Vagina (tissue), 2 donors: ENCODE measurements around the gene DOC2B.

Source experiments
- CTCF ChIP-seq, 3 experiments: fragments of 450-650 bp in 2 of 3; fragments of 200-600 bp in 1 of 3; sonication (generic) in 1 of 3; IDR thresholded peaks; one replicate each; pipeline ENCODE4 v1.5.1; 2017 to 2019; ENCODE audit warnings: antibody characterized with exemption in 3 of 3, mild to moderate bottlenecking in 2 of 3, moderate library complexity in 2 of 3
- POLR2A ChIP-seq, 2 donors: fragments of 450-650 bp; IDR thresholded peaks; one replicate each; pipeline ENCODE4 v1.6.1; 2017; ENCODE audit warnings: antibody characterized with exemption in 2 of 2, mild to moderate bottlenecking in 2 of 2, moderate library complexity in 2 of 2

DNA sequence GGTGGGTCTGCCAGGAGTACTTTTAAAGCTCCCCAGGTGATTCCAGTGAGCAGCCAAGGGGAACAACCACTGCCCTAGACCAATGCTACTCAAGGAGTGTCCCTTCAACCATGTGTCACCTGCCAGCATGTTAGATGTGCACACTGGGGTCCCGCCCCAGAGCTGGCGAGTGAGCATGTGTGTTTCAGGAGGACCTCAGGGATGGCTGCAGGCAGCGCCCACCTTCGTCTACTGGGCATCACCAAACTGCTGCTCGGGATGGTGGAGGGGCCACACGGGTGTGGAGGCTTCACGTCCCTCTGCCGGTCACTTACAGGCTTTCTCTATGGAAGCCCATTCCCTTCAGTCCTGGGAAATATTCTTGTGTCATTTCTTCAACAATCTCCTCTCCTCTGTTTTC is 29.0 kb upstream of the DOC2B start:
- TF ChIP-seq CTCF (IDR thresholded peaks at IDR 0.05) = no peak
- TF ChIP-seq POLR2A (IDR thresholded peaks at IDR 0.05) = no peak
